GM21825 (cell line): ENCODE results near the gene MAP1B.

Experiments
- ATAC-seq: cut with Tn5 transposase; IDR thresholded peaks from one replicate; pipeline ENCODE4 v1.9.1; 2021; ENCODE audit warnings: mild to moderate bottlenecking, moderate library complexity; ENCODE audit not compliant: unreplicated experiment

Gene MAP1B

DNA sequence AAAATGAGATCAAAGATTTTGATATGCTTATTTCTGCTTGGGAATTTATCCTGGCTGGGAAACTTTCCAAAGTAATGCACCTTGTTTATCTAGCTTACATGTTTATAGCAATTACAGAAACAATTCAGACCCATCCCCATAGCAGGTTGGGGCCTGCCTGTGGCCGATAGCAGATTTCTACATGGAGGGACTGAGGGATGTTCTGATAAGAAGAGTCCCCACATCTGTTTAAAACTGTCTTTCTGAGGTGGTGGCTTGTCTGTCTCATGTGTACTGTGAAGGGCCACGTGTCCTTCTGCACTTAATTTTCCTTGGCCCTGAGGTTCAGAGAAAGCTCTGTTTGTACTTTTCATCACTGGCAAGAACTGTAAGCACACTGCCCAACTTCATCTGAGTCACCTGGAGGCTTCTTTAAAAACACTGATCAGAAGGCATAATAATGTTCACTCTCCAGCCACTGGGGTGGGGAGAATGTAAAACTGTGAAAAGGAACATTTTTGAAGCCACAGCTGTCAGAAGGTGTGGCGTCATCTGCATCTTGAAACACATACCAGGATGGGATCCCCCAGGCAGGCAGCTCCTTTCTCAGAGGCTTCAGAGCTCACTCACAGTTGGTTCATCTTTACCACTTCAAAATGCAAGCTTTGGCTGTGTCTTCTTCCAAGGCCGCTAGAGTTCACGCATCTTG lies 80.3 kb downstream of the MAP1B start:
- no peak for ATAC-seq

DNA sequence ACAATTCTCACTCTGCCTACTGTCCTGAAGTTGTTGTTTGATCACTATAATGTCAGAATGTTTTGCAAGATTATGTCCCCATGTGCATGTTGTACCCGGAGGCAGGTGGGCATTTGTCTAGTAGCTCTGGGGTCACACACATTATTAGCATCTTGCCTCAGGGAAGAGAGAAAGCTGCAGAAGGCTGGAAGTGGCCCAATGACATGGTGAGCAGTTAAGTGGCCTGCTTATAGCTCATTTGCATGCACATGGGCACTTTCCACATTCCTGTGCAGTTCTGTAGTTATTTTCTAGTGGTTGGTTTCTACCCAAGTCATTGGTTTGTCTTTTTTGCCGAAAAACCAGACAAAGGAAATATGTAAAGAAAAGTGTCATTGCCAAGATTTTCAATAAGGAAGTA lies 80.9 kb downstream of the MAP1B start:
- no peak for ATAC-seq

DNA sequence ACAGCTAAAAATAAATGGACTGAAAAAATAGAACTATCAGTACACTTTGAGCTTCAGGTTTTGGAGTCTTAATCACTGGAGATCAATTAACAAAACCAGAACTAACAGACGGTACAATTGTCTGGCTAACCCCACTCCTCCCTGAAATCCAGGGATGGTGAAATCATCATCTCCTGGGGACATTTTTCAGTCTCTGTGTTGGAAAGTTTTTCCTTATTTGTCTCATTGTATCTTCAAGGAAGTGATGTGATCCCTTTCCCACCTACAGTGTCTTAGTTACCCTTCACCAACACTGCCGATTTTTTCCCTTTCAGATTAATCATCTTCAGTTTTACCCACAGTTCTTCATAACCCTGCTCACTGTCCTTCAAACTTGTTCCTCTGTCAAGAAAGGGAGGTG lies 81.9 kb downstream of the MAP1B start:
- ATAC-seq = no peak

DNA sequence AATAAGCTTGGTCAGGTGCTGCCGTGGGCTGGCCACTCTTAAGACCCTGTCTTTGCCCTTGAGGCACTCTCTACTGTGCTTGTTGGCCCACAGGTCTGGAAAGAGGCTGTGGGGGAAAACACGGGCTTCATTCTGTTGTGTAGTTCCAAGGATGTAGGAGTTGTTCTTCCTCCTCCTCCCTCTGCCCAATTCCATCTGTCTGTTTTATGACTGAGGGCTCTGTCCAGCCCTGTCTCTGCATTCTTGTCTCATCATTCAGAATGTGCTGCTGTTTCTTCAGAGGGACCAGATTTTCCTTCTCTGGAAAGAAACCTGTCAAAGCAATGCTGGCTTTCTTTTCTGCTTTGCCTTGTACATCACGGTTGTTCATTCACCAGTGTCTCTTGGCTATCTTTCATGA lies 84.1 kb downstream of the MAP1B start:
- no peak for ATAC-seq

DNA sequence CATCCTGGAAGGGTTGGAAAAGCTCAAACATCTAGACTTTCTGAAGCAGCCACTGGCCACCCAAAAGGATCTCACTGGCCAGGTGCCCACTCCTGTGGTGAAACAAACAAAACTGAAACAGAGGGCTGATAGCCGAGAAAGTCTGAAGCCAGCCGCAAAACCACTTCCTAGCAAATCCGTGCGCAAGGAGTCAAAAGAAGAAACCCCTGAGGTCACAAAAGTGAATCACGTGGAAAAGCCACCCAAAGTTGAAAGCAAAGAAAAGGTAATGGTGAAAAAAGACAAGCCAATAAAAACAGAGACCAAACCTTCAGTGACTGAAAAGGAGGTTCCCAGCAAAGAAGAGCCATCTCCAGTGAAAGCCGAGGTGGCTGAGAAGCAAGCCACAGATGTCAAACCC lies 87.6 kb downstream of the MAP1B start:
- peak; percentile 94 for ATAC-seq

DNA sequence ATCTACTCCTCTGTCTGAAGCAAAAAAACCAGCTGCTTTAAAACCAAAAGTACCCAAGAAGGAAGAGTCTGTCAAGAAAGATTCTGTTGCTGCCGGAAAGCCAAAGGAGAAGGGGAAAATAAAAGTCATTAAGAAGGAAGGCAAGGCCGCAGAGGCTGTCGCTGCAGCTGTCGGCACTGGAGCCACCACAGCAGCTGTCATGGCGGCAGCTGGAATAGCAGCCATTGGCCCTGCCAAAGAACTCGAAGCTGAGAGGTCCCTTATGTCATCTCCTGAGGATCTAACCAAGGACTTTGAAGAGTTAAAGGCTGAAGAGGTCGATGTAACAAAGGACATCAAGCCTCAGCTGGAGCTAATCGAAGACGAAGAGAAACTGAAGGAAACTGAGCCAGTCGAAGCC lies 88.3 kb downstream of the MAP1B start:
- no peak for ATAC-seq

DNA sequence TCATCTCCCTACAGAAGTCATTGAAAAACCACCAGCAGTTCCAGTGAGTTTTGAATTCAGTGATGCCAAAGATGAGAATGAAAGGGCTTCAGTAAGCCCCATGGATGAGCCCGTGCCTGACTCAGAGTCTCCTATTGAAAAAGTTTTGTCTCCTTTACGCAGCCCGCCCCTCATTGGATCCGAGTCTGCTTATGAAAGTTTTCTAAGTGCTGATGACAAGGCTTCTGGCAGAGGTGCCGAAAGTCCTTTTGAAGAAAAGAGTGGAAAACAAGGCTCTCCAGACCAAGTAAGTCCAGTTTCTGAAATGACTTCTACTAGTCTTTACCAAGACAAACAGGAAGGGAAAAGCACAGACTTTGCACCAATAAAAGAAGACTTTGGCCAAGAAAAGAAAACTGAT lies 90.1 kb downstream of the MAP1B start:
- ATAC-seq = no peak

GRCh38 chr5:72199681-72200080 lies 92.4 kb downstream of the MAP1B start:
- ATAC-seq = no peak

DNA sequence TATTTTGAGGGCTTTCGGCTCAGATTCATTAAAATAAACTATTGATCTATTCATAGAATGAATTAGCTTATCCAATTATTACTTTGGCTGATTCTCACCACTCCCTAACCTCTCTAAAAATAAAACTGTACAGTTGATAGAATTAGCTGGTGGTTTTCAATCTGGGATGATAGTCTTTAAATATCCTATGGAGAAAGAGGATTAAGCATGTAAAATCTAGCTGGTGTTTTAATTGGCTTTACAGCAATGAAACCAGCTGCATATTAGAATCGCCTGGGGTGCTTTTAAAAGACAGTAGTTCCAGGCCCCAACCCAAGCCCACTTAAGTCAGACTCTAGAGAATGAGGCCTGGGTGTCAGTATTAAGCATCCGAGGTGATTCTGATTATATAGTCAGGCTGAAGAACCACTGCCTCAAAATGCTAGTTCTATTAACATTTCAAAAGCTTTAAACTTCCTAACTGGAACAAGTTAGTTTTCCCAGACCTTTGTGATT lies 95.1 kb downstream of the MAP1B start:
- no peak for ATAC-seq

- no peak for ATAC-seq
These were observed 96.1 kb downstream of the MAP1B start for GRCh38 chr5:72203251-72203845.

GRCh38 chr5:72204946-72205345 lies 97.7 kb downstream of the MAP1B start:
- ATAC-seq = no peak

DNA sequence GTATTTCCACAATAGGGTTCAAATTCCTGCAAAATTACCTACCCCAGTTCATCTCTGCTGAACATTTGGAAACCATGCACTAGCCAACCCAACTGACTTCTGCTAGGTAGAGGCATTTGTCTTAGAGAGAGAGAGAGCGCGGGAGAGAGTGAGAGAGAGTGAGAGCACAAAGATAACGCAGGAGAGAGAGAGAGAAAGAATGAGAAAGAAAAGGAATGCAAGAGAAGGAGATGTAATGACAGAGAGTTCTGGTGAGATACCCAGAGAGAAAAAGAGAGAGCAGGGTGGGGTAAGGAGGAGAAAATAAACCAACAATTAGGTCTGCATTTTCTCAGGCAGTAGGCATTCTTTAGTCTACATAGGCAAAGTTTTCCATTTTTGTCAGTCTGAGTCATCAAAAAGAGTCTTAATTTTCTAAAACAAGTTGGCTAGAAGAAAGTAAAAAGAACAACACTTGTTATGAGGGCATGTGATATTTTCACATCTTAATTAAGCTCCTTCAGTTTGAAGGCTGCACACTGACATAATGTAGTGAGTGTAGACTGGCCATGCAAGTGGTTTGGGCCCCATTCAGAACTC lies 98.2 kb downstream of the MAP1B start:
- ATAC-seq = no peak

DNA sequence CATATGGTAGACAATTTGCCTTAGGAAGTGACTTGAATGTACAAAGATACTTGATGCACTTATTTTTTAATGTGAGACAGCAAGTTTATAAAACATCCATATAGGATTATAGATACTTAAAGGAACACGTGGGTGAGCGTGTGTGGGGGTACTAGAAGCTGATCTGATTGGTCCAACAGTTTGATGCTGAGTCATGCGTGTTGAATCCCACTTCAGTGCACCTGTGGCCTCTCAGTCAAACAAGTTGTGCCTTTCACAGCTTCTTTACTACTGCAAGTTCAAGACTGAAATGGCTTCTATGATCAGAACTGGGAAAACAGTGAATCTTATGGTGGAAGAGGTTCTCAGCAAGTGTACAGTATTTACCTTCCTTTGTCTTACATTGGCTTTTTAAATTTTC lies 98.9 kb downstream of the MAP1B start:
- no peak for ATAC-seq

DNA sequence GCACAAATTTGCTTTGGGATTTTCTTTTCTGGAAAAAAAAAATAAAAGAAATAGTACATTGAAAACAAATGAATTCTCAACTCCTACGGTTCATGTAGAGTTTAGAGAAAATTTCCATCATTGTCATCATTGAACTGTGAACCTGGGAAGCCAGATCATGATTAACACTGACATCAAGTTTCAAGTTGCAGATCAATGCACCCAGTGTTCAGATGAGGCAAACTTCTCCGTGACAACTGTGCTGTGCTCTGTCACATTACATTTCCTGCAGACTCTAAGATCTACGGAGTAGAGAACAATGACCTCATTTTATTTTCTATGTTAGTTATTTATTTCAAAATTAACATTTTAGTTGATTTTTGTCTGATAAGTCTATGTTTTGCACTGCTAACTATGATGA lies 99.7 kb downstream of the MAP1B start:
- no peak for ATAC-seq

- ATAC-seq = no peak
These were observed 101.2 kb downstream of the MAP1B start for GRCh38 chr5:72208324-72208926.

- ATAC-seq = no peak
These were observed 102.2 kb downstream of the MAP1B start for GRCh38 chr5:72209147-72210115.

- no peak for ATAC-seq
These were observed 103.8 kb downstream of the MAP1B start for GRCh38 chr5:72210888-72211678.

- ATAC-seq = no peak
These were observed 104.9 kb downstream of the MAP1B start for GRCh38 chr5:72212171-72212570.

- ATAC-seq = no peak
These were observed 106.2 kb downstream of the MAP1B start for GRCh38 chr5:72213482-72213881.

GRCh38 chr5:72214168-72214567 lies 106.9 kb downstream of the MAP1B start:
- ATAC-seq = no peak
